Jurkat, Clone E6-1 (cell line): ENCODE data around the gene FYB2.

Experiments
- DNase-seq: peaks from one replicate; pipeline ENCODE4 v3.0.0-alpha.2; 2011; ENCODE audit warnings: low read depth, low spot score
- H3K4me3 ChIP-seq: 2 replicates; pipeline ENCODE4 v1.5.1; 2011; ENCODE audit warnings: mild to moderate bottlenecking, low read length, control low read depth, moderate library complexity

The FYB2 gene

GRCh38 chr1:56837244-56837939 is 18.2 kb upstream of the FYB2 start:
- no peak overlapping the region for H3K4me3 ChIP-seq
- DNase-seq, result no peak

DNA sequence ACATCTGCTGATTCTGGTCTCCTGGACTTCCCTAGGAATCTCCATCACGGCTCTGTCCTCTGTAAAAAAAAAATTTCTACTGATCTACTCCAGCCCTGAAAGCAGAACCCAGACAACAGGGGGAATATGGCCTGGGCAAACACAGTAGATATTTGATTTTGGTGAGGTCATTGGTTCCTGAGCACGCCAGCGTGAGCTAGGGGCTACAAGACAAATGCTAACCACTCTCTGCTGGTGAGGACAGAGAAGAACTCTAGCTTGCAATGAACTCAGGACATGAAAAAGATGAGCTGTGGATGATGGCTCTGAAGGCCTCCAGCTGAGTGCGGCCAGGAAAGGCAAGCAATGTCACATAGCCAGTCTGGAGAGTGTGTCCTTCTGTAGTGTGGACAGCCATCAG is 17.2 kb upstream of the FYB2 start:
- no peak overlapping the region for H3K4me3 ChIP-seq
- no peak for DNase-seq

DNA sequence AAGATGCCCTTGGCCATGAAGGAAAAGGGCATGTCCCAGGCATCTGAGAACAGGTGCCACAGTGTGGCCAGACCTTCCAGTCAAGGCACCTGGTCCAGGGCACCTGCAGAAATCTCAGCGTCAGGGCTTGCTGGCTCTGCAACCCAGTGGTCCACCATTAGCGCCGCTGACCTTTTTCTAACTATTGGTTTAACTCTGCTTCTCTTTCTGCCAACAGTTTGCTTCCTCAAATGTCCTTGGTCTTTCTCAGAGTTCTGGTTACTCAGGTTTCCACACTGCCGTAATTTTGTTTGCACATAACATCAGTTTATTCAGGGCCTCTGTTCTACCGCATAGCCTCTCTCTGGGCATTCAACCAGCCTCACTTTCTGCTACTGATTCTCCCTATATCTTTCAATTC is 16.5 kb upstream of the FYB2 start:
- no peak overlapping the region for H3K4me3 ChIP-seq

DNA sequence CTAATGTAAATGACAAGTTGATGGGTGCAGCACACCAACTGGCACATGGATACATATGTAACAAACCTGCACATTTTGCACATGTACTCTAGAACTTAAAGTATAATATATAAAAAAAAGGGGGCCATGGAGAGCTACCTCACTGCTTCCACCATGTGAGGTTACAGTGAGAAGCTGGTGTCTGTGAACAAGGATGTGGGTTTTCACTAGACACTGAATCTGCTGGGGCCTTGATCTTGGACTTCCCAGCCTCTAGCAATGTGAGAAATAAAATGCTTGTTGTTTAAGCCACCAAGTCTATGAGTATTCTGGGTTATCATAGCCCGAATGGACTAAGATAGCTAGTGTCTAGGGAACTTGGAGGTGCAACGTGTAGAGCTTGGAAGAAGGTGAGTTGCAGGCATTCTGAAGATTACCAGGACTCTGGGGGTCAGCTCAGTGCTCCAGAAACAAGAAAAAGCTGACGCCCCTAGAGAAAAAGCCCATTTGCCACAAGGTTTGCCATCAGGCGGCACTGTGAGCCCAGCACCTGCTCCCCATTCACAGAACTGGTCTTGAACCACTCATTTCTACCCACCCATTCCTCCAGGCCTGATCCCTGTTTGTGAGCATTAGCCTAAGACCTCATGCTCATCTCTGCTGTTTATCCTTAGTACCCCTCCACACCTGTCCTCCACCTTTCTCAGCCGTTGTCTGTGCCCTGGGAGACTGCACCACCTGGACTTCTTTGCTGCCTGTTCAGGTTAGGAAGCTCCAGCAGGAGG is 15.1 kb upstream of the FYB2 start:
- DNase-seq, result peak; percentile 21
- no peak overlapping the region for H3K4me3 ChIP-seq

More for the DNA sequence above, 16.5 kb upstream of the FYB2 start:
- no peak for DNase-seq

DNA sequence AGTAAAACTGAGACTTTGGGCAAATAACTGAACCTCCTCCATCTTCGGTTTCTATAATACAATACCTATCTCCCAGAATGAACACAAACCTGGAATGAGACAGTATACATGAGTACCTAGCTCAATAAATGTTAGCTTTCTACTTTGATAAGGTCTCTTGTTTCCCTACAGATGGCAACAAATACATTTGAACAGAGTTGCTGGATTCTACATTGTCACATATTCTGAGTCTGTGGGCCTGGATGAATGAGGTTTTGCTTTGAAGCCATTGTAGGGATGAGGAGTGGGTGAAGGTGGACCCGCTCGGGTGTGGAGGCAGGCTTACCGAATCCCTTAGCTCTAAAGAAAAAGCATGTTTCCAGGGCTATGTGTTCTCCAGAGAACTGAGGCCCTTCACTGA is 13.9 kb upstream of the FYB2 start:
- no peak overlapping the region for H3K4me3 ChIP-seq
- DNase-seq, result no peak

DNA sequence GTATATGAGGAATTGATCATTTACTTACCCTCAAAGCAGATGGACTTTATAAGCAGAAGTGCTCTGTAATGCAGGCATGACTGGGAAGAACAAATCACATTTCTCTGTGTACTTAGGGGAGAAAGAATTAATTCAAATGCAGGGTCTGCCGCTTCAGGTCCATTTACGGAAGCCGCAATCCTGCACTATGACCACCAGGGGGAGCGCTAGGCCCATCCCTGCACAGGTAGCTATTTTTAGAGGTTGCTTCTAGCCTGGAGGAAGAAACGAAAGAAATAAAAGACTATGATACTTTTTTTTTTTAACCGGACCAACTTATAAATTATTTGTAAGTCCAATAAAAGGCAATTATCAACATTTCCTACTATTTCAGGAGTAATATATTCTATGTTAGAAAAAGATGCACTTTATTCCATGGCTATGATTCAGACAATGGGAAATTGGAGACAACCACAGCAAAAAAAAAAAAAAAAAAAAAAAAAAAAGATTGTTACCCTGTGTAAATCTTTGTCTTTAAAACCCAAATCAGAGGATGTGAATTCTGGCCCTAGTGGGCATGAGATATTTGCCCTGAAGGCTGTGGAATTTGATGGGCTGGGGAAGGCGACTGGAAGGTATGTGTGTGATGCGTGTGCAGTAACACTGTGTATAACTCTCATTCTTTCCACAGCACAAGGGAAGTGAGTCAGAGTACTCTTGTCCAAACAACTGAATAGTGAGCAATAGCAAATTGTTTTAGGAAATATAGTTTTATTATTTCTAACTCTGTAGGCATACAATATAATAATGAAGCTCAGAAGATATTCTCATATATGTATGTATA is 12.9 kb upstream of the FYB2 start:
- peak; percentile 62 for DNase-seq
- H3K4me3 ChIP-seq, result no peak overlapping the region

GRCh38 chr1:56830052-56830451 is 10.8 kb upstream of the FYB2 start:
- H3K4me3 ChIP-seq, result no peak overlapping the region
- DNase-seq, result no peak

DNA sequence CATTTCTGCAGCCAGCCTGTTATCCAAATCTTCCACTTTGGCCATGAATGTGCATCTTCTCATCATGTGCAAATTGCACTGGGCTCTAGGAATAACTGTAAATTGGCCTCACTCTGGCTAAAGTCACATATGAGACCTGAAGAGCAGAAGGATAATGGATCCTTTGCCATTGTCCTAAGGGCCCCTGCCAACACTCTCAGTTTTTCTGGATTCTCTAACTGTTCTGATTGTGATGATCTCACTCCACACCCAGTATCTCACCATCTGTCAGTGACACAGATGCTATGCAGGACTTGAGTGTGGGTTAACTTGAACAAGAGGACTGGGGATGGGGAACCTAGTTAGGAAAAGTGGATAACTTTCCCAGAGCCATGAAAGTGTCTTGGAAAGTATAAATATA is 8.5 kb upstream of the FYB2 start:
- DNase-seq, result no peak

GRCh38 chr1:56825436-56825835 is 6.2 kb upstream of the FYB2 start:
- H3K4me3 ChIP-seq, result no peak overlapping the region
- DNase-seq, result no peak

More for the DNA sequence above, 8.5 kb upstream of the FYB2 start:
- no peak overlapping the region for H3K4me3 ChIP-seq

- no peak for DNase-seq
- H3K4me3 ChIP-seq, result no peak overlapping the region
Measured at GRCh38 chr1:56824938-56825337, 5.7 kb upstream of the FYB2 start.

DNA sequence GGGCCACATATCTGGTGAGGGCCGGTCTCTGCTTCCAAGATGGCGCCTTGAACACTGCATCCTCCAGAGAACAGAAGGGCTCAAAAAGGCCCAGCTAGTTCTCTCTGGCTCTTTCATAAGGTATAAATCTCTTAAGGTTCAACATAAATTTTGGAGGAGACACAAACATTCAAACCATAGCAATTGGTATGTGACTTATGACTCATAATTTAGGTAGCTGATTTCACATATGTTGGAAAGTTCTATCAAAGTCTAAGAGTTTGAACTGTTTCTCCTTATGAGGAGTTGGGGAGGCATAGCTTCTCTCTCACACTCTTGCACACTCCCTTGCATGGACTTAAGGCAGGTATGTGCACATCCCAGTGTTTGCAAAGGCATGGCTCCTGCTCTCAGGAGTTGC is 5.1 kb upstream of the FYB2 start:
- H3K4me3 ChIP-seq, result no peak overlapping the region
- no peak for DNase-seq

DNA sequence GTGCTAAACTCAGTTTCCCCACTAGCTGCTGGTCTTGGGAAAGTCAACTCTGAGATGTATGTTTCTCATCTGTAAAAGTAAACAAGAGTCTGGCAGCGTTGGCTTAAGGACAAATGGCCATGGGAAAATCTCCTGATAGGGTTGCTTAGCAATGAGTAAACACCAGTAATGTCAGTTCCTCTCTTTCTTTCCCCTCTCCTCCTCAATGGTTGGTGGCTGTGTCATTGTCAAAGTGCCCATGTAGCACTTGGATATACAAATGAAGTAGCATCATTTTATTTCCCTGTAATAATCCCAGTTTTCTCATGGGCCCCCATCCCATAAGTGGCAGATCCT is 2.2 kb upstream of the FYB2 start:
- no peak overlapping the region for H3K4me3 ChIP-seq
- DNase-seq, result no peak

- H3K4me3 ChIP-seq, result no peak overlapping the region
- peak; percentile 45 for DNase-seq
Measured at GRCh38 chr1:56820755-56821461, 1.7 kb upstream of the FYB2 start.

- no peak for DNase-seq
- no peak overlapping the region for H3K4me3 ChIP-seq
Measured at GRCh38 chr1:56817716-56818463, 1.3 kb downstream of the FYB2 start.

DNA sequence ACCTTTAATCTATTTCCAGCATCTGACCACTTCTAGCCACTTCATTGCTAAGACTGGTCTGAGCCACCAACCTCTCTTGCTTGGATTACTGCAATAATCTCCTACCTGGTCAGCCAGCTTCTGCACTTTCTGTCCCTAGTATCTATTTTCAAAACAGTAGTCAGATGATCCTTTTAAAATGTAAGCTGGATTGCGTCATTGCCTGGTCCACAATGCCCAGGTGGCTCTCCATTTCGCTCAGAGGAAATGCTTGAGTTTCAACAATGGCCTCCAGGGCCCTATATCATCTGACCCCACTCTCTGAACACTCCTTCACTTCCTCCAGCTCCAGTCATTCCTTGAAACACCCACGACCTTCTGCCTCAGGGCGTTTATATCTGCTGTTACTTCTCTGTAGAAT is 2.3 kb downstream of the FYB2 start:
- no peak overlapping the region for H3K4me3 ChIP-seq
- DNase-seq, result no peak

DNA sequence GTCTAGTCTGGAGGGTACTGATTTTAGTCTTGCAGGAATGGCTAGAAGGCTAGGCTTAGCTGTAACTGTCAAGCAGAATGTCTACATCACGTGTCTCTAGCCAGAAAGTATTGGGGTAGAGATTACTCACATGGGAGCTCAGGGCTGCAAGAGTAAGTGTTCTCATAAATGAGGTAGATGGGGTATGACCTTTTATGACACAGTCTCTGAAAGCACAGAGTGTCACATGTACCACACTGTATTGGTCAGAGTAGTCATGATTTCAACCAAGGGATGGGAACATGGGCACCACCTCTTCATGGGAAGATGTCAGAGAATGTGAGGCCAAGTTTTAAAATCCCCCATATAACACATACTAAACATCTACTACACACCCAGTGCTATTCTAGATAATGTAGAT is 2.9 kb downstream of the FYB2 start:
- no peak for DNase-seq

DNA sequence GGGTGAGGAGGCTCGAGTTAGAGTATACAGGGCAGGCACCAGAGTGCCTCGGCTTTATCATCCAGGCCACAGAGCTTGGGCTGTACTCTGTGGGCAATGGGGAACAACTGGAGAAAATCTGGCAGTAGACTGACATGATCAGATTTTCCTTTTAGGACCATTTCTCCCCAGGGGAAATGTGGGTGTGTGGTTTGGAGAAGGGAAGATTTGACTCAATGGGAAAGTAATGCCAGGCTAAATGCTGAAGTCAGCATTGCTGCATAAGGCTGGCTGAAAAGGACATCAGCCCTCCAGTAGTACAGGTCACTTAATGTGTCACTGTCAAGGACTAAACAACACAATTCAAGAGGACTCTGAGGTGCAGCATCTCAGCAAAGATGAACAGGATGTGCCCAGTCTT is 5.0 kb downstream of the FYB2 start:
- DNase-seq, result no peak

More for the DNA sequence above, 2.9 kb downstream of the FYB2 start:
- no peak overlapping the region for H3K4me3 ChIP-seq

DNA sequence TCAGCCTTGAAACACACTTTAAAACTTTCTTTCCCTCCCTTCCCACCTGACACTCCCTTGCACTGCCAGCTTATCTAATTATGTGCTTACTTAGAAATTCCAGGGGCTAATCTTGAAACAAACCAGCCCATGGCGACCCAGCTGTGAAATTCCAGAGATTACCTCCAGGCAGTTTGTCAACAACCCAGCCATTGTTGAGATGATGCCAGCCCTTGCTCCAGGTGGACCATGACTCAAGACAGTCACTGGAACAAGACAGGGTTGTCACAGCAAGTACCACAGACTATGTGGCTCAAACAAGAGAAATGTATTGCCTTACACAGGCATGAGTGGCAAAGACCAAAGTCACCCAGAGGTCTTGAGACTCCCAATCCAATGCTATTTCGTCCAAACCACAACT is 7.9 kb downstream of the FYB2 start:
- DNase-seq, result no peak
- H3K4me3 ChIP-seq, result no peak overlapping the region

More for the DNA sequence above, 5.0 kb downstream of the FYB2 start:
- H3K4me3 ChIP-seq, result no peak overlapping the region

DNA sequence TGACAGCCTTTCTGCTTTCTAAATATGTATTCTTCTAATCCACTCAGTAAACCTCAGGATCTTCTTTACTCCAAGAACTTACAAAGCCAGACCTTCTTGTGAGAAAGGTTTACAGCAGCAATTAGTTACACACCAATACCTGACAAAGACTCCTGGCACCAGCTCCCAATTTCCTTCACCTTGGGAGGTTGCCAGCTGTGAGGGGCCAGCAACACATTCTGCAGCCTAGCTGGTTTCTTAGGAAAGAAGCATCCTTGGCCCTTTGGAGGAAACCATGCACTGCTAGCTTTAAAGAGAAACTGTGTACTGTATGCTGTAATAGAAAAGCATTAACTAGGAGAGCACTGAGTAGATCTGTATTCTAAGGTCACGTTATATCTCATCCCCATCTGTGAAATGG is 10.8 kb downstream of the FYB2 start:
- H3K4me3 ChIP-seq, result no peak overlapping the region
- no peak for DNase-seq
